Stimulated activated naive CD8-positive, alpha-beta T cell treated with anti-CD3 and anti-CD28 coated beads, Interleukin-15, amount 100 ng/mL, for 72 hours (primary cell): ENCODE measurements around the gene CRABP1.

Experiments used
- ATAC-seq: fragments of 150-1000 bp; cut with Tn5 transposase; 2 replicates; pipeline ENCODE4 v1.10.0; 2021; ENCODE audit warnings: mild to moderate bottlenecking, moderate library complexity
- DNase-seq, 2 donors: peaks; one replicate each; pipeline ENCODE4 v3.0.0; 2021 to 2022
- H3K27ac Mint-ChIP-seq, 2 donors: one replicate each; pipeline ENCODE4 v1.8.0; 2022; ENCODE audit warnings: mild to moderate bottlenecking in 2 of 2, mixed read lengths in 2 of 2, moderate library complexity in 2 of 2
- H3K27me3 Mint-ChIP-seq: one replicate; pipeline ENCODE4 v1.8.0; 2022; ENCODE audit warnings: mixed read lengths
- H3K4me1 Mint-ChIP-seq: one replicate; pipeline ENCODE4 v1.8.0; 2022; ENCODE audit warnings: mild to moderate bottlenecking, mixed read lengths
- H3K4me3 Mint-ChIP-seq, 2 donors: one replicate each; pipeline ENCODE4 v1.8.0; 2022; ENCODE audit warnings: mild to moderate bottlenecking in 2 of 2, mixed read lengths in 2 of 2, moderate library complexity in 1 of 2
- H3K9me3 Mint-ChIP-seq, 2 donors: one replicate each; pipeline ENCODE4 v1.8.0; 2022; ENCODE audit warnings: mixed read lengths in 2 of 2

The CRABP1 gene

GRCh38 chr15:78358102-78358870, 18.1 kb downstream of the CRABP1 start:
- no peaks in the 10 kb centered on the region for H3K4me1 Mint-ChIP-seq
- H3K4me3 Mint-ChIP-seq: no peak overlapping the region
- no peak overlapping the region for H3K27ac Mint-ChIP-seq
- ATAC-seq (no peak), DNase-seq (no peak)
- peaks cover 25% of the 10 kb centered on the region for H3K27me3 Mint-ChIP-seq
- no peaks in the 10 kb centered on the region for H3K9me3 Mint-ChIP-seq

DNA sequence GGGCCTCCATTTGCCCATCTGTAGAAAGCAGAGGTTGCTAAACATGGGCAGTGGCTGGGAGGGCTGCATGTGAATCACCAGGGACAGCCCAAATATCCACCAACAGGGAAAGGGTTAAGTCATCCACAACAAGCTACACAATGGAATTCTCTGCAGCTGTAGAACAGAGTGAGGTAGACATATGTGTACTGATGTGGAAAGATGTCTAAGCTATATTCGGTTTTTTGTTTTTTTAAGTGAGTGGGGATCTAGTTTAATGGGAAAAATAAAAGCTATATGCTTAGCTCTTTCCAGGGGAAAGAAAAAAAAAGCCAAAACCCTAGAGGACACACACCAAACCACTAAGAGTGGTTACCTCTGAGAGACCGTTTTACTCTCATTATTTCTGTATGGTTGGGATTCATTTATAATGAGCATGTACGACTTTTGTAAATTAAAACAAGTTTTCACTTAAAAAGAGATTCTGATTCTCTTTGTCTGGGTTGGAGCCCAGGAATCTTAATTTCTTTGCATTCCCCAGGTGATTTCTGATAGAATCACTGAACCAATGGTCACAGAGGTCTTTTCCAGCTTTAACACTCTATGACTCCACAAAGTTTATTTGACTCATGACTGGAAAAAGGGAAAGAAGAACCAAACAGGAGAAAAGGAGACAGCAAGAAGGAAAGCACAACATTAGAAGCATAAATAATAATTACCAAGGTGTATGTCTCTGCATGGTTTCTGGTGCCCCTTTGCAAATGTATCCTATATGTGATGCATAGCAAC, 19.1 kb downstream of the CRABP1 start:
- Mint-ChIP-seq H3K27me3 (peaks cover 25% of the 10 kb centered on the region), H3K4me1 (no peaks in the 10 kb centered on the region), H3K9me3 (no peaks in the 10 kb centered on the region), H3K27ac (no peak overlapping the region), H3K4me3 (no peak overlapping the region)
- no peak for ATAC-seq
- DNase-seq: no peak

DNA sequence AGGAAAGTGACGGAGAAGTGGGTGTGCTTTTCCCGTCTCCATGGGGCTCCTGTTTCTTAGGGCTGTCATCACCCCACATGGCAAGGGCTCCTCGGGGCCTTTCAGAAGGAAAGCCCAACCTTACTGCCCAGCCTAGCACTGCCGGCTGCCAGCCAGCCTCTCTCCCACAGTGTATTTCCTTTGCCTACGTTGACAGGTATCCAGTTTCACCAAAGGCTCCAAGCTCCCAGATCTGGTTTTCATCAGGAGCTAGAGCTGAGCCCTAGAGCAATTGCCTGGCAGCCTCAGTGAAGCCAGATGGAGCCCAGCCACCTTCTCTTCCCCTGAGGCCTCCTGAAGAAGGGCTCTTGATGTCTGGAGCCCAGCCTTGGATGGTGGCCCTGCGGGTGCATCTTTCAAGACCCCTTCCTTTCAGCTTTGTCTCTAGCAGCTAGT, 20.2 kb downstream of the CRABP1 start:
- Mint-ChIP-seq H3K4me3 (no peak overlapping the region), H3K27ac (no peak overlapping the region), H3K9me3 (no peaks in the 10 kb centered on the region), H3K4me1 (no peaks in the 10 kb centered on the region), H3K27me3 (peaks cover 17% of the 10 kb centered on the region)
- DNase-seq: no peak
- ATAC-seq: no peak

GRCh38 chr15:78360958-78361718, 21.0 kb downstream of the CRABP1 start:
- ATAC-seq (no peak), DNase-seq (no peak)
- Mint-ChIP-seq H3K27me3 (peaks cover 18% of the 10 kb centered on the region), H3K9me3 (no peaks in the 10 kb centered on the region), H3K27ac (no peak overlapping the region), H3K4me1 (no peaks in the 10 kb centered on the region), H3K4me3 (no peak overlapping the region)

DNA sequence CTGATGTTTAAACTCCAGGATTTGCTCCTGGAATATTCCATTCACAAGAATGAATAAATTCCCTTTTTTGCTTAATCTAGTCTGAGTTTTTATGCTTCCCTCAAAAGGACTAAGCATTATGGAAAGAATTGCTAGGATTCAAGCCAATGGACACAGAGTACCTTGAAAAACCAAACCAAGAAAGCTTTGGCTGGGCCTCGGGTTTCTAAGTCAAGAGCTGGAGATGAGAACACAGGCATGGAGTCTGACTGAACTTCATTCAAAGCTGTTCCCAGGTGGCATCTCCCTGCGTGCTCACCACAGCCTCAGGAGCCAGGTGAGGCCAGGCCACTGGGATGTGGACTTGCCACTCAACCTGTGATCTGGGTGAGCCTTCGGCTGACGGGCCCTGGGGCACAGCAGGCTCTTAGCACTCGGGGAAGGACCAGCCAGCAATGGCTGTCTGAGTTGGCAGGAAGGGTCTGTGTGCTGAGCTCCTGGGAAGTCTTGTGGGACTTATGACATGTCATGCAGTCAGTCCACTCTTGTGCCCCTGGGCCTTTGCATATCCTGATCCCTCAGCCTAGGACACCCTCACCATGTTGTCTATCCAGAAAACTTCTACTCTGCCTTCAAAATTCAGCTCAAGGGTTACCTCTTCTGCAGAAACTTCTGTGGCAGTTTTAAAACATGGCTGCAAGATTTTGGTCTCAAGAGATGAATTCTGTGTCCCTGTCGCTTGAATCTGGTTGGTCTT, 21.8 kb downstream of the CRABP1 start:
- no peak for DNase-seq
- Mint-ChIP-seq H3K4me3 (no peak overlapping the region), H3K9me3 (no peaks in the 10 kb centered on the region), H3K4me1 (no peaks in the 10 kb centered on the region), H3K27me3 (peaks cover 21% of the 10 kb centered on the region), H3K27ac (no peak overlapping the region)
- ATAC-seq: no peak

DNA sequence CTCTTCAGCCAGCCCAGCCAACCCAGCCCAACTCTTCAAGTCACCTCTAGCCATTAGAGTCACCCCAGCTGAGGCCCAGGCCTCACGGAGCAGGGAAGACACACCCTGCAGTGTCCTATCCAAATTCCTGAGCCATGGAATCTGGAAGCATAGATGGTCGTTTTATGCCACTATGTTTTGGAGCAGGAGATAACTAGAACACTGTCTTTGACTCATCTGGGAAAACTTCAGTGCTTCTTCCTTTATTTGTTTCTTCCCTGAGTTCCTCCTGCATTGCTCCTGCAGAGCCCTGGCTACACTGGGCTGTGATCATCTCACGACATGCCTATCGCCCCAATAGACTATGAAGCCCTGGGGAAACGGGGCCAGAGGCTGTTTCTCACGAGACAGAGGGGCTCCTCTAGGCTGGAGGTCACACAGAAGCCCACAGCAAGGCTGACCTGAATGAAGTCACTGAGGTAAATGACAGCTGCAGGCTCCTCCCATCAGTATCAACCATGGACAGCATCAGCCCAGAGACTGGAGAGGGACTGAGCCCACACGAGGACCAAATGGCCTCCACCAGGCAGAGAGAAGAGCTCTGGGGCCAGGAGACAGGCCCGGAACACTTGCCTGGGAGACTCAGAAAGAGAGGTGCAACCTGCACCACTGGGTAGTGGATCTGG, 22.7 kb downstream of the CRABP1 start:
- peaks cover 21% of the 10 kb centered on the region for H3K27me3 Mint-ChIP-seq
- peak overlapping the region in 1 of 2 donors; percentile 61 for H3K27ac Mint-ChIP-seq
- no peak for DNase-seq
- H3K9me3 Mint-ChIP-seq: no peaks in the 10 kb centered on the region
- no peaks in the 10 kb centered on the region for H3K4me1 Mint-ChIP-seq
- no peak overlapping the region for H3K4me3 Mint-ChIP-seq
- no peak for ATAC-seq

DNA sequence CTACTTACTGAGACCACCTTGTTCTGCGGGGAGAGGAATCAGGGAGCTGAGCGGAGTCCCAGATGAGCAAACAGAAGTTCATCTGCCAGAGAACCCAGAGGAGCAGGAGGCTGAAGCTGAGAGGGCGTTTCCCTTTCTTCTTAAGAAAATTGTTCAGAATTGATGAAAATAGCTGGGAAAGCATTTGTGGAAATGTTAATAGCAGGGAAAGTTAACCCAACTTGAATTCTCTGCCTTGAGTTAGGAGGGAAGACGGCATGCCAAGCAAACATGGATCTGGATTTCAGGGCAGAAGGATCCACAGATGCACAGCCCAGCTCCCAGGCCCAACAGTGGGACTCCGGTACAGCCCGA, 23.2 kb downstream of the CRABP1 start:
- Mint-ChIP-seq H3K4me1 (no peaks in the 10 kb centered on the region), H3K9me3 (no peaks in the 10 kb centered on the region), H3K27ac (no peak overlapping the region), H3K27me3 (peaks cover 21% of the 10 kb centered on the region), H3K4me3 (no peak overlapping the region)
- ATAC-seq (no peak), DNase-seq (no peak)

GRCh38 chr15:78364233-78364632, 24.1 kb downstream of the CRABP1 start:
- Mint-ChIP-seq H3K27me3 (peaks cover 21% of the 10 kb centered on the region), H3K27ac (no peak overlapping the region), H3K9me3 (no peaks in the 10 kb centered on the region), H3K4me3 (no peak overlapping the region), H3K4me1 (no peaks in the 10 kb centered on the region)
- ATAC-seq: no peak
- DNase-seq: no peak

DNA sequence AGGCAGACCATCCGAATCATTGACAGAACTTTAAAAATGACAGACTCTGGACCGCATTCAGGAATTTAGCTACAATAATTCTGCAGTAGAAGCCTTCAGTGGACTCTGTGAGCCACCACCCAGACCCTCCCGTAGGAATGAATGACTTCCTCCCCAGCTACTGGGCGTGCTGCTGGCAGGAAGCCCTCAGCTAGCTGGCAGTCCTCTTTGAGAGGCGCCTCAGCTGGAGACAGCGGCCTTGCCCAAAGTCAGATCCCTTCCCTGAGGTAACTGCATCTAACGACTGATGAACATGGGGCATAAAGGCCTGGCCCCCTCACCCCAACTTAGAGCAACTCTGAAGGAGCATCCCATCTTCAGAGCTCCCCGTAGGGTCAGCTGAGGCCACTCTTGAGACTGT, 25.8 kb downstream of the CRABP1 start:
- Mint-ChIP-seq H3K4me3 (no peak overlapping the region), H3K27ac (peak overlapping the region in 1 of 2 donors; percentile 15), H3K27me3 (peaks cover 17% of the 10 kb centered on the region), H3K4me1 (no peaks in the 10 kb centered on the region), H3K9me3 (no peaks in the 10 kb centered on the region)
- ATAC-seq (no peak), DNase-seq (no peak)

- H3K4me1 Mint-ChIP-seq: no peaks in the 10 kb centered on the region
- H3K27me3 Mint-ChIP-seq: peaks cover 15% of the 10 kb centered on the region
- no peak for ATAC-seq
These were observed 26.2 kb downstream of the CRABP1 start for GRCh38 chr15:78366342-78366741.

GRCh38 chr15:78368651-78369050, 28.5 kb downstream of the CRABP1 start:
- Mint-ChIP-seq H3K9me3 (no peaks in the 10 kb centered on the region), H3K27me3 (peaks cover 15% of the 10 kb centered on the region), H3K4me1 (no peaks in the 10 kb centered on the region), H3K27ac (peak overlapping the region in 1 of 2 donors; percentile 61), H3K4me3 (no peak overlapping the region)
- DNase-seq: no peak
- no peak for ATAC-seq

More at GRCh38 chr15:78366342-78366741, 26.2 kb downstream of the CRABP1 start:
- Mint-ChIP-seq H3K9me3 (no peaks in the 10 kb centered on the region), H3K27ac (no peak overlapping the region), H3K4me3 (no peak overlapping the region)
- DNase-seq: no peak

- Mint-ChIP-seq H3K4me1 (no peaks in the 10 kb centered on the region), H3K9me3 (no peaks in the 10 kb centered on the region), H3K27me3 (peaks cover 15% of the 10 kb centered on the region), H3K27ac (no peak overlapping the region), H3K4me3 (no peak overlapping the region)
- DNase-seq: no peak
- no peak for ATAC-seq
These were observed 29.0 kb downstream of the CRABP1 start for GRCh38 chr15:78369161-78369560.

GRCh38 chr15:78370013-78370412, 29.9 kb downstream of the CRABP1 start:
- H3K27ac Mint-ChIP-seq: peak overlapping the region in 1 of 2 donors; percentile 27
- H3K4me3 Mint-ChIP-seq: no peak overlapping the region
- peaks cover 8% of the 10 kb centered on the region for H3K4me1 Mint-ChIP-seq
- ATAC-seq (no peak), DNase-seq (no peak)
- H3K9me3 Mint-ChIP-seq: no peaks in the 10 kb centered on the region
- H3K27me3 Mint-ChIP-seq: peaks cover 14% of the 10 kb centered on the region

- no peak for DNase-seq
- no peak overlapping the region for H3K4me3 Mint-ChIP-seq
- ATAC-seq: no peak
- no peaks in the 10 kb centered on the region for H3K9me3 Mint-ChIP-seq
- peak overlapping the region in 1 of 2 donors; percentile 89 for H3K27ac Mint-ChIP-seq
- no peaks in the 10 kb centered on the region for H3K27me3 Mint-ChIP-seq
- peaks cover 13% of the 10 kb centered on the region for H3K4me1 Mint-ChIP-seq
These were observed 32.7 kb downstream of the CRABP1 start for GRCh38 chr15:78372880-78373279.
